ENCODE data around the gene NR3C1.

NR3C1 gene

DNA sequence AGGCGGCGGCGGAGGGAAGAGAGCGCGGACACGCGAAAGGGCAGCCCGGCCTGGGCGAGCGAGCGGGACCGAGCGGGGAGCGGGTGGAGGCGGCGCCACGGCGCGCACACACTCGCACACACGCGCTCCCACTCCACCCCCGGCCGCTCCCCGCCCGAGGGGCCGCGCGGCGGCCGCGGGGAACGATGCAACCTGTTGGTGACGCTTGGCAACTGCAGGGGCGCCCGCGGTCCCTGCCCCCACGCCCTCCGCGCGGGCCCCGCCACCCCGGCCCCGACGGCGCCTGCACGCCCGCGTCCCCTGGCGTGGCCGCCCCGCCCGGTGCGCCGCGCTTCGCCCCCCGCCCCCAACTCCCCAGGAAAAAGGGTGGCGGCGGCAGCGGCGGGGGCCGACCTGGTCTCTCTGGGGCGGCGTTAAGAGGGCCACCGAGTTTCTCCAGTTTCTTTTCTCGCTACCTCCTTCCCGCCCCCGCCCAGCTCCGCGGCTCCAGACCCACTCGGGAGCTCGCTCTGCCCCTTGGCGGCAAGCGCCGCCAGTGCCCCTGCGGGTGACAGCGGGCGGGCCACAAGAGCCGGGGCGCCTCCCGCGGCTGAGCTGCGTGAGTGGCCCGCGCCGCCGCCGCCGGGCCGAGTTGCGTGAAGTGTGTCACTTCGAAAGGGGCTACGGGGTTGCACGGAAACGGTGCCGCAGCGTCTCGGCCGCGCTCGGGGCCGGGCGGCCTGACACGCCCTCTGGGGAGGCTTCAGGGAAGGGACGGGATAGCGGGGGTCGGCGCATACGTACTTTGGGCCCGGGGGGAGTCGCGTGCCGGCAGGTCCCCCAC lies at the start of gene NR3C1:
Gene NR3C1 (minus strand): TSS at position 94 of the 823 bp plus-strand sequence. CDS start 2,847 bp downstream, outside the sequence.
- DNase-seq, result peak; percentile 87

DNA sequence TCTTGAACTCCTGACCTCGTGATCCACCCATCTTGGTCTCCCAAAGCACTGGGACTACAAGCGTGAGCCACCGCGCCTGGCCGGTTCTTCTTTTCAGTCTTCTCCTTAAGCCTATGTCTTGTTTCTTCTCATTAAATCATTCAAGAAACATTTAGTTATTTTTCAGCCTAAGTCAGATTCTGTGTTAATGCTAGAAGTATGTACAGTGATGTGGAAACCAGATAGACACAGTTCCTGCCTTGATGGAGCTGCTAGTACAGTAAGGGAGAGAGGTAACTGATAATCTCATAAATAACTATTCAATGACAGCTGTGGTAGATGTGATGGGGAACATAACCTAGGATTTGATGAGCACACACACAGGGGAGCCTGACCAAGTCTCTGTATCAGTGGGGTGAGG lies 46.3 kb upstream of the NR3C1 start:
- no peak for DNase-seq

DNA sequence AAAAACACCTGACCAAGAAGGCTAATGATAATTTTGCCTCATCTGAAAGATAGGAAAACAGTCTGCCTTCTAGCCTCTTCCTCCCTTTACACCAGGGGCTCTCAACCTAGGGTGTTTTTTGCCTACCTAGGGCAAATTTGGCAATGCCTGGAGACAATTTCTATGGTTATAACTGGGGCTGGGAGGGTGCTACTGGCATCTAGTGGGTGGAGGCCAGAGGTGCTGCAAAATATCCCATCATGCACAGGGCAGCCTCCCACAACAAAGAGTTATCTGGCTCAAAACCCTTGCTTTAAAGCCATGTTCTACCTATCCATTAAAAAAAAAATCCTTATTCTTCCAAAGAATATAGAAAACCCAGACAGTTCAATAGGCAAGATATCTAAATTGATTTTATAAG lies 45.0 kb upstream of the NR3C1 start:
- DNase-seq, result peak; percentile 47

DNA sequence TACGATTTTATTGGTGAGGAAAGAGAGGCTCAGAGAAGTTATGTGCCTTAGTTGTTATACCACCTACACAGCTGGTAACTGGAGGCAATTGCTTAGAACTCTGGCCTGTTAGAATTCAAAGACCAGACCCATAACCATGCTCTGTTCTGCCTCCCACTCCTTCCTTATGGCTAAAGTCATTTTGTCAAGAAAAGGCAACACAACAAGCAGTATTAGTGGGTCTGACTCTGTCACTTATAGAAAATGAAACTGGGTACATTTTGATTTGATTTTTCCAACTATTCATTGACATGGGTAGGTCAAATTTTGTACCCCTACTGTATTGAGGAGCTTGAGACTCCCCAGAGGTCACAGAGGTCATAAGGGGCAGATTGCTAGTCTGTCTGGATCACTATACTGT lies 44.5 kb upstream of the NR3C1 start:
- DNase-seq, result no peak

DNA sequence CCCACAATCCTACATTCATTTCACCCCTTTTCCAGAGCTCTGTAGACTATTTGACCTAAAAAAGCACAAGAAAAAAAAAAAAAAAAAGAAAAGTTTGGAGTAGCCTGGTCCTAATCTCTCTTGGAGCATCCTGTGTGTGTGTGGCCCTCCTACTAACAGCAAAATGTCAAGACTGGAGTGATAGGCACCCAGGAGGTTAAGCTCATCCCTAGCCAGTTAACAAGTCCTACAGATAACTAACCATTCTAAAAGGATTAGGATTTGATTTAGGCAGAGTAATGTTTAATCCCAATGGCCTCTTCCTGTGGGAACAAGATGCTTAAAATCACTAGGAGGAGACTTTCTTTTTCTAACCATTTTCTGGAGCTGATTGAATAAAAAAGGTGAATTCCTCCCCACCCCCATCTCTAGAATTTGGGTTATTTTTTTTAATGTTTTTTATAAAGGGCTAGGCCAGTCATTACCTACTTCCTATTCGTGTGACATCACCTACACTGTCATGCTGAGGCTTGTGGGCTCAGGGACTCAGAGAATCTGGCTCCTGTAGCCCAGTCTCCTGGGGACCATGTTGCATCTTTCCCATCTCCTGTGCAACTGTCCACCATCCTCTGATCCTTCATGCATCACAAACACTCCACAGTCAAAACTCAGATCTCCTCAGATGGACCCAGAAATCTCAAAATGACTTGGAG lies 43.2 kb upstream of the NR3C1 start:
- DNase-seq, result peak; percentile 18

DNA sequence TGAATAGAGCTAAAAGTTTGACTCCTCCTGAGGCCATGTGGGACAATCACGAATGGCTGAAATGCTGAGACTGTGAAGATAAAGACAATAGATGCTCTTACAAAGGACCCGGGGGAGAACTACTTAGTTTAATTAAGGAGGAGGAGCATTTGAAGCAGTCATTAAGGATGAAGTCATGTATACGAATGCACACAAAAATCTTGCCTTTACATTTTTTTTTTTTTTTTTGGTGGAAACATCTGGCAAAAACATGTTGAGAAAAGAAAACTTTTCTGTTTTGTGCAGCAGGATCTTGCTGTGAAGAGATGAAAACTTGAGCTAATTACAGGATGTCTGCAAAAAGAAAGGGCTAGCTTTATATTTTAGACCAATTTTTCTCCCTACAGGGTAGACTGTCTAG lies 42.3 kb upstream of the NR3C1 start:
- DNase-seq, result no peak

DNA sequence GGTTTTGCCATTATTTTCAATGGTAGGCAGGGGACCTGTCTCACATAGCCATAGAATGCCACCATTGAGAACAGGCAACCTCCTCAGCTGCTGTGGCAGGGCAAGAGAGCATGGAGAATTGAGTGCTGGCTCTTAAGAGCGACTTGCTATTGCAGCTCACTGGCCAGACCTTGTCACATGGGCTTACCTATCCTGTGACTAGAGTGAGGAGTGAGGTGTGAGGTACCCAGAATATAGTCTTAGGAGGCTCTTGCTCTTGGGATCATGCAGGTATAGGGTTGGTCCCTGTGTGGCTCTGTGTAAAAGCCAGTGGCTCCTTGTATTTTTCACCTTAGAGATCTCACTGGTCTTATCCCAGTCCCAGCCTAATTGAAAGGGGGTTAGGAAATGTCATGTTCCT lies 39.8 kb upstream of the NR3C1 start:
- DNase-seq, result no peak

DNA sequence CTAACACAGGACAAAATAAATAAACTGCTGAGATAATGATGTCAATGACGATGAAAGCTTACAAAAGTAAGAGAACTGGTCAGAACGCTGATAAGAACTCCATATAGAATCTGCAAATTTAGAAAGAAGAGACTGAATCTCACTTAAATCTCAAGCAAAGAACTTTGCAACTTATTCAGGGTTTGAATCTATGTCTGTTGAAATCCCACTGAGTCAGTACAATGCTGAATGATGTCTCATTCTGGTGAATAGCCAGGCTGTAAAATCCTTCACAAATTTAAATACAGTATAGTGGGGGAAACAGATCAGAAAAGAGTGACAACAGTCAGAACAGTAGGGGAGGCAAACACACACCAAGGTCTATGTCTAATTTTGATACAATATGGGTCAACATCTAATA lies 38.9 kb upstream of the NR3C1 start:
- DNase-seq, result no peak

DNA sequence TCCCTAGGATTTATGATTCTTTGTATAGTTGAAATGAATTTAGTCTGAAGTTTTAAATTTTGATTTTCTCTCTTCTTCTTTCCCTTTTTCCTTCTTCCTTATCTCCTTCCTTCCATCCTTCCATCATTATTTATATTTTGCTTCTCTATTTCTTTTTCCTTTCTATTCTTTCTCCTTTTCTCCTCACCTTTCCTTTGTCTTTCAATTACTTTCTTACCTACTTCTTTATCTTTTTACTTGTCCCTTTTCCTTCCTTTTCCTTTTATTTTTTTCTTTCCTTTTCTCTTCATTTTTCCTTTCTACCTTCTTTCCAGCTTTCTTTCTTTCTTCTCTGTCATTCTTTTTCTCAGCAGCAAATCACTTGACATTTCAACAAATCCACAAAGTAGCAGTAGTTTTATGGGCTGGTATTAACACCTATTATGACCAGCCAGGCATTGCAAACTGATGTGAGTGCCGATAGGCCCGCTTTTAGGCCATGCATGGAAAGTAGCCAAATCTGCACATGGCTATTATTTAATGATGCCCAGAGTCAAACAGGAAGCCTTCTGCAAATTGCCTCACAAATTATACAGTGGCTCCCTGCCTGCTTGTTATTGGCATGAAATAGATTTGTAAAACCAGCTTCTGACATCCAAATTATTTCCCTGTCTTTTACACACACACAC lies 37.1 kb upstream of the NR3C1 start:
- no peak for DNase-seq

DNA sequence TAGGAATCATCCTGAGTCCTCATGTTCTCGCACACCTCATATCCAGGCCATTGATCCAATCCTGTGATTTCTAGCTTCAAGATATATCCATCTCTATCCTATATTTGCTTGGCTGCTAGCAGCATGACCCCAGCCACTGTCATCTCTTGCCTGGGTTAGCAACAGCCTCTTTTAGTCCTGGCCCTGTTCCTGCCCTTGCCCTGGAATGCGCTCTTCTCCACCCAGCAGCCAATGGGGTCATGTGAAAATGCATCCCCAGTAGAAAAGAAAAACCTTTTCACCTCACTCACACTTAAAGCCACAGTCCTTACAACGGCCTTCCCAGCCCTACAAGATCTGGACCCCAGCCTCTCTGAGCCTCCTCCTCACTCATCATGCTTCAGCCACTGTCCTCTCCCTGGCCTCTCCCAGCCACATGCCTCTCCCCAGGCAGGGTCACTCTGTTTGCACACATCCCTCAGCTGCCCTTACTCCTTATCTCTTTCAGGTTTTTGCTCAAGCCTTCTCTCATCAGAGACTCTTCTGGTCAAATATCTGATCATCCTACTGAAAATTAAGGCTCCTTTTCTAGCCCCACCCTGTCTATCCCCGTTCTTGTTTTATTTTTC lies 34.3 kb upstream of the NR3C1 start:
- no peak for DNase-seq

DNA sequence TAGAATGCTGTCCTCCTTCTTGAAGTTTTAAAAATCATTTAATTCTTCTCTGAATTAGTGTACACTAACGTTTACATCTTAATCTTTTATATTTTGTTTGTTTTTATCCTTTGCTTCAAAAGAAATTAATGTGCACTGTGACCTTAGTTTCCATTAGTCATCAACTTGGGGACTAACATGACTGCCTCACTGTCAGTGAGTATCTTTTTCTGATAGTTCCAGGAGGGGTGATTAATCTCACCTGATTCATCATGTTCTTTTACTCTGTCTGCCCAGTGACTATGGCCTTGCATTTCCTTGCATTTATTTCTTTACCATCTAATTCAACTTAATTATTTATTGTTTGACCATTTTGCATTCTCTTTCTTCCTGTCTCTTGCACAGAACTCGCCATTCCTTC lies 33.4 kb upstream of the NR3C1 start:
- no peak for DNase-seq

DNA sequence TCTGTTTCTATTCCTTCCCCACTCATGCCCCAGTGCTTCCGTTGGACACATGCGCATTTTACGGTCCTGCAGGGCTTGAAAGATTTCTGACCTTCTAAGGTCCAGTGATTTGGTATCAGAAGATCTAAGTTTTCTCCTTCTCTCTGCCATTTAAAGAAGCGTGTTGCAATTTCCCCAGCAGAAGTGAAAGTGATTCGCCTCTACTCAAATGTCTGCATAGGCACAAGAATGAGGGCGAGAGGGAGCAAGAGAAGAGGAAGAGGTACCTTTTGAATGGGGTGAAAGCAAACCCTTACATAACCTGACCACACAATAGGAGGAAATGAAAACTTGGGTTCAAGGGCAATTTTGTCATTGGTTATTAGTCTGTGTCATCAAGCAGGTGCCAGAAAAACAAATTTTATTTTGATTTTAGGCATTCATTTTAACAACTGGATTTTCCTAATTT lies 31.7 kb upstream of the NR3C1 start:
- DNase-seq, result peak; percentile 35

DNA sequence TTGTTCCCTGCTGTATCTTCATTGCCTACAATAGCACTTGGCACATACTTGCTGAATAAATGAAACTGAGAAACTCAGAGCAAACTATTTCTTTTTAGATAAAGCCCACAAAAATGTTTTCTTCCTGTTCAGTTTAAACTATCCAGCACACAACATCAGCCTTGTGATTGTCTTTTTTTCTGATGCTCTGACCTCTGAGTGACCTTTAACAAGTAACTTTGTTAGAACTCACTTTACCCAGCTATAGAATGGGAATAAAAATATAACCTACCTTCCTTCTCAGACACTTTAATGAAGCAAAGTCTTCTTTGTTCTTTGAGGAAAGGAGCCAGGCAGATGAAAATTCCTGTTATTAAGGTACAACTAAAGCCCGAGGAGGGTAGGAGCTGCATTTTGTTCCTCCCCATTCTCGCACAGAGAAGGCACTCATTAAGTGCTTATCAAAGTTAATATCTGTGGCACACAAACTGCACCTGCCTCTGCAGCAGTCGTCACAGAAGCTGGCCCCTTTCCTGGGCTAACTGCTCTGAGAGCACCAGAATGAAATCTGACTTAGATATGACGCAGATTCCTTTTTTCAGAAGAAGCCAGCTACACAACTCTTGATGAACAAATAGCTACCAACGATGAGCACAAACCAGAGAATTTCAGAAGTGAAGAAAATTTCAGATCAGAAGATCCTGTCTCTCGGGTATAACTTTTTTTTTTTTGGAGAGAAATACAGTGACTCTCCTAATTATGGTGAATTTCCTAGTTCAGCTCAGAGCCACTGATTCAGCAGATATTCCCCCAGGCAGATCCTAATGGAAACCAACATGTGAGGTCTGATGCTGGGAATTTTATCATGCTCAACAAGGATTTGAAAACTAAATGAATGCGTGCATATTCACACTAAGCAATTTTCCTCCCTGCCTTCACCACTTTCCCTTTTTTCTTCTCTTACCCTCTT lies 31.0 kb upstream of the NR3C1 start:
- peak; percentile 62 for DNase-seq

DNA sequence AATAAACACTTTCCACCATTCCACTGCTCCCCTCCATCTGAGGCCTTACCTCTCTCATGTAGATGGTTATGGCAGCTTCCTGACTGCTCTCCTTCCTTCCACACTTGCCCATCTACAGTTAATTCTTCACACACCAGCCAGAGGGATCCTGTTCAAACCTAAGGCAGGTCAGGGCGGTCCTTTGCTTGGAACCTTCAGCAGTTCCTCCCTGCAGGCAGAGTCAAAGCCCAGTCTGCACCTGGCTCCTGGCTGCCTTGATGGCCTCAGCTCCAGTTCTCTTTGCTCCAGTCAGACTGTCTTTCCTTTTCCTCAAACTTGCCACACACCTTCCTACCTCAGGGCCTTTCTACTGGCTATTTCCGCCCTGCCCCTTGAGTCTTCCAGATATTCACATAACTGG lies 30.2 kb upstream of the NR3C1 start:
- no peak for DNase-seq

DNA sequence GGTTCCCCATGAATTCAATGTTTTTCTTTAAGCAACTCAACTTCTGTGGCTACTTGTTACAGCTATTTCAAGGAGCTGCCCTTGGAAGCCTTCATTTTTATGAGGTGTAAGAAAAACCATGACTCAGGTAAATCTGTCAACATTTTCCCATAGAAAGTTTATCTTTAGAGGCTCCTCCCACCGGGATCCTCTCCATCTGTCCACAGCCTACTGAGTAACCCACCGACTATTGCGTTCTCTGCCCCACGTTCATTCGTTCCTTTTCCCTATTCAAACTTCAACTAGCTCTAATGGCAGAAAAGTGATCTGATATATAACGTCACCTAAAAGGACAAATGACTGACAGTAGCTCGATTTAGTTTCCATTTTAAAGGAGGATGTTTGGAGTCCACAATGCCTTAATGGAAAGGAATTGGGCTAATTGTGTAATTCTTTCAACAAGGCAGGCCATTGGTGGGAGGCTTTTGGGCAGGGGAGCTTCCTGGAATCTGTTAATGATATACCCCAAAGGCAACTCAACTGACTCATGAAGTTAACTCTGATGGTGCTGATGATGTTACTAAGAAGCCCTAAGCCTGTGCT lies 29.3 kb upstream of the NR3C1 start:
- no peak for DNase-seq

DNA sequence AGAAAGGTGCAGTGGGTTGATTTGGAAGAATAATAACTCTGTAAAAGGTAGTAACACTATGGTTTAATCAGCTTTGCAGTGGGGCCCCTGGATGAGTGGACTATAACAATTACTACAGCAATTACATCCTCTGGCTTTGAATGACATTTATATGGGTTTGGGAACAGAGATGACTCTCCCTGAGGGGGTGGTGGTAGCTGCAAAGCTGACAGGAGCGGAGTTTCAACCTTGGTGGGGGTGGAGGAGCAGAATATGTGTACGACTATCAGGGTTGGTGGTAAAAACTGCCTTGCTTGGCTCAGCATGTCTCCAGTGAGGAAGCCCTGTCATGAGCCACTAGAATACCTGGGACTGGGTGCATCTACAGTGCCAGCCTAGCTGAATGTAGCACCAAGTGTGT lies 28.3 kb upstream of the NR3C1 start:
- DNase-seq, result peak; percentile 65

DNA sequence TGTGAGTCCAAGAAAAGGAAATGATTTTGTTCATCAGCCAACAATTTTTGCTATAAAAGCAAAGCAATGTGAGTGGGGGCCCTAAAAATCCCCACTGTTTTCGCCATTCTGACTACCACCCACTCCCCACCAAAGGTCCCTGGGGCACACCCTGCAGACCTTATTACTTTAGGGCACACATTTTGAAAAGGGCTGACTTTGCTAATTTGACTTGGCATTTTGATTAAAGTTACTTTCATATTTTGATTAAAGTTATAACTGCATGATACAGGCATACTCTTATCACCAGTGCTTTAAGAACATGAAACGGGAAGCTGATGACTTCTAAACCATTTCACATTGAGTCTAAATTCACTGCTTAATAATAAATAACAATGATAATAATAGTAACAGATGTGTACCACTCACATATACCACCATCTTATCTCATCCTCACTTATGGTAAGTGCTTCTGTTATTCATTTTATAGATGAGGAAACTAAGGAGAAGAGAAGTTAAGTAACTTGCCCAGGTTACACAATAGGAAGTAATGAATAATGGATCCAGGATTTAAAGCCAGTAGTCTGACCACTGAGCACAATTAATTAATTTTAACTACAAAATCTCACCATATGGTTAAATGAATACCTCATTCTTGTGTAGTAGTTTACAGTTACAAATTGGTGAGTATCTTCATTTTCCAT lies 25.4 kb upstream of the NR3C1 start:
- DNase-seq, result no peak

DNA sequence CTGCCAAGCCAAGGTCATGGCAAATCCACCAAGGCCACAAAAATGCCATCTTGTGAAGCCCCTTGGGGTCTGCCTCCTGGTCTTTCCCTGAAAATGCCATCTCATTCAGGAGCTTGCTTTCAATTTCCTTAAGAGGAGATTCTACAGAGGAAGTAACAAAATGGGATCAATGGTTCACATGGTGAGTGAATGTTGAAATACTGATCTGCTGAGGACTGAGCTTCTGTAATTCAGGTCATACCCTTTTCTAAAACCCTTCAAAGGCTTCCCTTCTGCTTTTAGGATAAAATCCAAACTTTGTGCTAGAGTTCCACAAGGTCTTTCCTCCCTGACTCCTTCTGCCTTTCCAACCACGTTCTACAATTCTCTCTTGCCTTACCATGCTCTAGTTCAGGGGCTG lies 24.7 kb upstream of the NR3C1 start:
- no peak for DNase-seq

DNA sequence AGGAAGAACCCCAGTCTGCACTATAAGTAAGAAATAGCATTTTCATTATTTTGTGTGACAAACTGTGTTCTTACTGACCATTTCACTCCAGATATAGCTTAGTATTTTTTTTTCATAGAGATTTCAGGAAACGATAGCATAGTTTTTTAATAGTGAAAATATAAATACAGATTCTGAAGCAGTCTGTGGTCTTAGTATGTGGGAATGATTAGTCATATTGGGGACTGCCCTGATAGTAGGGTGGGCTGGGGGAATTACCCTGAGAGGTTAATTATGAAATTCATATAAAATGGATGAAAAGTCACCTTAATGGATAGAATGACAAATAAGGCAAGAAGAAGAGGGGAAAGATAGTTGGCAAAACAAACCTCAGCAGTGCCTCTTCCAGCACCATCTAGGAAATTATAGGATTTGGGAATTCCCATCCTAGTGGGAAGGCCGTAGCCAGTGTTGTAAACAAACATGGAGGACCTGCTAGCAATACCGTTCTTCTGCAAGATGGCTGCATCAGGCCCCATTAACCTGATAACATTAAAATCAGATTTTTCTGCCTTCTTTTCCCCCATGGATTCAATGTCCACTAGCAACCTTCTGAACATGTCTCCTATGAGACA lies 23.7 kb upstream of the NR3C1 start:
- no peak for DNase-seq

DNA sequence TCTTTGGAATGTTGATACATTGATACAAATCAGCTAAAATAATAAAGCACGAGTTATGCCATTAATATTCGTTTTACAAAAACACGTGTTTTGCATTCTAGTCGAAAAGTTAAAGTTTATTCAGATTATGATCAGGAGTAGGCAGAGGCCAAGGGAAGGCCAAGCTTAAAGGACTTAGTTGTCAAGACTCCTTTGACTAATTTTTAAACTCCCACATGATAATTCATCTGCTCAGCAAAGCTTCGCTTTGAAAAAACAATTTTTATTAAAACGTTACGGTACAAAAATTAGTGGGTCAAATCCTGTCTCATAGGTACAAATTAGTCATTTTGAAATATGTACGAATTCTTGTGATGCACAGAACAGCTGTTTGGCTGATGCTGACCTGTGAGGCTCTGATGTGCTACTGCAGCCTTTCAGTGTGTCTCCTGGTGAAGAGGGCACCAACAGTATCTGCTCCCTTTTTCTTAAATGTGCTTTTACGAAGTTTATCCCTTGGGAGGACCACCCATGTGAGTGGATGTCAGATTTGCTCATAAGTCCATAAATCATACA lies 23.0 kb upstream of the NR3C1 start:
- DNase-seq, result no peak

Data from activated CD4-positive, alpha-beta T cell treated with anti-CD3 and anti-CD28 coated beads for 48 hours (primary cell).